Cardiac muscle cell (in vitro differentiated cells and primary cell): Measurements from ENCODE around the gene ZNF653. TPM values are rescaled to one million over a fixed set of nuclear protein-coding genes. Genes with fewer than 3 reads are reported as not detected.
"Not testable (repeated sequence)": the region's sequence is repeated elsewhere in the genome, so short reads cannot be mapped to it uniquely, and the experiment has no call there.

Experiments
- DNase-seq, 2 donors: peaks; one replicate each; pipeline versions ENCODE4 v3.0.0 to v3.0.0-alpha.2; 2010 to 2017; ENCODE audit warnings: low read depth in 1 of 2, low spot score in 1 of 2
- H3K27ac ChIP-seq: fragments of 200-600 bp; sonication (generic); 2 replicates; pipeline ENCODE4 v1.5.1; 2016
- H3K27me3 ChIP-seq: fragments of 200-600 bp; sonication (generic); 2 replicates; pipeline ENCODE4 v1.6.0; 2016; ENCODE audit warnings: control low read depth
- H3K36me3 ChIP-seq: fragments of 200-600 bp; sonication (generic); 2 replicates; pipeline ENCODE4 v1.5.1; 2016; ENCODE audit warnings: control low read depth
- H3K4me1 ChIP-seq: fragments of 200-600 bp; sonication (generic); 2 replicates; pipeline ENCODE4 v1.8.1; 2017; ENCODE audit warnings: low read depth, mild to moderate bottlenecking, mixed run types
- H3K4me3 ChIP-seq: fragments of 200-600 bp; sonication (generic); 2 replicates; pipeline ENCODE4 v1.5.1; 2016; ENCODE audit warnings: mild to moderate bottlenecking
- H3K9me3 ChIP-seq: fragments of 200-600 bp; sonication (generic); 2 replicates; pipeline ENCODE4 v1.5.1; 2017; ENCODE audit warnings: low read depth, mild to moderate bottlenecking, control low read depth
- CTCF ChIP-seq: IDR thresholded peaks from 2 replicates; pipeline ENCODE4 v1.5.1; 2012; ENCODE audit warnings: low read depth, mild to moderate bottlenecking, low read length
- polyA plus RNA-seq: library from polyadenylated mRNA; unstranded; fragments of >200 nt; fragmentation: Nextera tagmentation; extraction: Ambion mirVana; gene quantifications from 2 replicates; pipeline ENCODE4 v1.2.1, GENCODE V29; 2016
- total RNA-seq: library from RNA; depleted of rRNA; stranded (reverse); fragments of >200 nt; gene quantifications from 2 replicates; pipeline ENCODE4 v1.2.3, GENCODE V29; 2016

ZNF653 gene
- total and polyA plus RNA-seq, 2 experiments from 2014 or later: 10.6 to 19.0 TPM

GRCh38 chr19:11479090-11479897, 26.3 kb downstream of the ZNF653 start:
- Histone ChIP-seq H3K9me3 (no peaks in the 10 kb centered on the region), H3K36me3 (no peaks in the 10 kb centered on the region), H3K4me3 (no peak overlapping the region), H3K27ac (no peak overlapping the region), H3K27me3 (peaks cover 54% of the 10 kb centered on the region), H3K4me1 (peaks cover 3% of the 10 kb centered on the region)
- TF ChIP-seq CTCF: no peak
- peak; percentile 26 to 70 for DNase-seq

GRCh38 chr19:11478167-11479089, 27.2 kb downstream of the ZNF653 start:
- no peak for TF ChIP-seq CTCF
- H3K9me3 ChIP-seq: no peaks in the 10 kb centered on the region
- H3K4me3 ChIP-seq: no peak overlapping the region
- DNase-seq: no peak
- no peaks in the 10 kb centered on the region for H3K36me3 ChIP-seq
- peaks cover 3% of the 10 kb centered on the region for H3K4me1 ChIP-seq
- H3K27me3 ChIP-seq: peaks cover 54% of the 10 kb centered on the region
- no peak overlapping the region for H3K27ac ChIP-seq

GRCh38 chr19:11475861-11476260, 29.8 kb downstream of the ZNF653 start:
- no peak overlapping the region for H3K27ac ChIP-seq
- H3K4me1 ChIP-seq: no peaks in the 10 kb centered on the region
- no peaks in the 10 kb centered on the region for H3K36me3 ChIP-seq
- no peak for DNase-seq
- peaks cover 31% of the 10 kb centered on the region for H3K27me3 ChIP-seq
- H3K9me3 ChIP-seq: no peaks in the 10 kb centered on the region
- TF ChIP-seq CTCF: no peak
- no peak overlapping the region for H3K4me3 ChIP-seq

GRCh38 chr19:11475343-11475742, 30.3 kb downstream of the ZNF653 start:
- H3K4me3 ChIP-seq: not testable (repeated sequence)
- H3K27me3 ChIP-seq: peaks cover 26% of the 10 kb centered on the region

GRCh38 chr19:11473725-11474124, 31.9 kb downstream of the ZNF653 start:
- no peak overlapping the region for H3K4me3 ChIP-seq
- no peaks in the 10 kb centered on the region for H3K9me3 ChIP-seq
- H3K4me1 ChIP-seq: no peaks in the 10 kb centered on the region
- no peaks in the 10 kb centered on the region for H3K36me3 ChIP-seq
- TF ChIP-seq CTCF: no peak
- no peak overlapping the region for H3K27ac ChIP-seq
- no peak for DNase-seq
- peaks cover 9% of the 10 kb centered on the region for H3K27me3 ChIP-seq

More at GRCh38 chr19:11475343-11475742, 30.3 kb downstream of the ZNF653 start:
- H3K4me1 ChIP-seq, H3K9me3 ChIP-seq, H3K27ac ChIP-seq, H3K36me3 ChIP-seq, DNase-seq: not testable (repeated sequence)

GRCh38 chr19:11468266-11468845, 37.3 kb downstream of the ZNF653 start:
- H3K36me3 ChIP-seq: not testable (repeated sequence)

More at GRCh38 chr19:11468266-11468845, 37.3 kb downstream of the ZNF653 start:
- DNase-seq, H3K4me3 ChIP-seq, H3K27me3 ChIP-seq, H3K4me1 ChIP-seq, H3K9me3 ChIP-seq, H3K27ac ChIP-seq: not testable (repeated sequence)
